Dermis microvascular lymphatic vessel endothelial cell (primary cell): ENCODE measurements around the gene BCLAF1. TPM values are rescaled to one million over a fixed set of nuclear protein-coding genes. Genes with fewer than 3 reads are reported as not detected.

Experiments
- total RNA-seq: library from RNA; depleted of rRNA; stranded (reverse); fragments of >200 nt; gene quantifications from 2 replicates; pipeline ENCODE4 v1.2.1, GENCODE V29; 2014

BCLAF1 gene
- total RNA-seq, 1 donor from 2014 or later: 71.1 TPM

Other genes starting within 250 kb of the BCLAF1 start
- 0.76 and 1.5 TPM in 2 replicates for gene MTFR2, start 39.5 kb downstream of the BCLAF1 start, total RNA-seq